ENCODE results near the gene SULT1A3. TPM values are rescaled to one million over a fixed set of nuclear protein-coding genes. Genes with fewer than 3 reads are reported as not detected.
A peak's percentile ranks its signal among the peaks of the same experiment; 100 is the strongest.
"Not testable (repeated sequence)": the region's sequence is repeated elsewhere in the genome, so short reads cannot be mapped to it uniquely, and the experiment has no call there.

The SULT1A3 gene
- total and polyA plus RNA-seq, 5 donors, result 9.6 to 14.0 (median 10.1) TPM

DNA sequence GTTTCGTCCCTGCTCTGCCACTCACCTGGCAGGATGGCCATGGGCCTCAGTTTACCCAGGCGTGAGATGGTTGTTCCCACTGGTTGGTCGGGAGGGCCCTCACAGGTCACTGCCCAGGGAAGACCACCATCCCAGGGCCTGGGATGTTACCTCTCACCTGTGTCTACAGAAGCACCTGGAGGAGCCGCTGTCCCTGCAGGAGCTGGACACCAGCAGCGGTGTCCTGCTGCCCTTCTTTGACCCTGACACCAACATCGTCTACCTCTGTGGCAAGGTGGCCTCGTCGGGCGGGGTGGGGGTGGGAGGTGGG, 11.5 kb upstream of the SULT1A3 start:
- 74% methylated on average over 9 of the region's 9 CpGs for WGBS

DNA sequence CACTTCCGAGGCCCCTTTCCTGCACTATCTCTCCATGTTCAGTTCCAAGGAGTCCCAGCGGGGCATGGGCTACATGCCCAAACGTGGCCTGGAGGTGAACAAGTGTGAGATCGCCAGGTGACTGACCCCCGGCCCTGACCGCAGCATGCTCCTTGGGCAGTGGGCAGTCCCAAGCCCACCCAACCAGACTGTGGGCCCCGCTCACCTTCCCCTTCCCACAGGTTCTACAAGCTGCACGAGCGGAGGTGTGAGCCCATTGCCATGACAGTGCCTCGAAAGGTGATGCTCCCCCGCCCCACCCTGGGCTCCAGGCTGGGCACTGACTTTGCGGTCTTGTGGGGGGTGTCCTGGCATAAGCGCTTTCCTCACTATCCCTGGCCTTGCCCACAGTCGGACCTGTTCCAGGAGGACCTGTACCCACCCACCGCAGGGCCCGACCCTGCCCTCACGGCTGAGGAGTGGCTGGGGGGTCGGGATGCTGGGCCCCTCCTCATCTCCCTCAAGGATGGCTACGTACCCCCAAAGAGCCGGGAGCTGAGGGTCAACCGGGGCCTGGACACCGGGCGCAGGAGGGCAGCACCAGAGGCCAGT, 11.0 kb upstream of the SULT1A3 start:
- Histone ChIP-seq H3K4me1 (ENCODE audit: control insufficient read depth, insufficient read depth, low read length) (no peaks in the 10 kb centered on the region), H3K4me3 (ENCODE audit: low read length) (no peak overlapping the region), H3K27ac (ENCODE audit: low read length) (no peak overlapping the region), H3K27me3 (ENCODE audit: control insufficient read depth, insufficient read depth) (no peaks in the 10 kb centered on the region), H3K9me3 (ENCODE audit: control insufficient read depth, low read length) (no peaks in the 10 kb centered on the region)
- intact Hi-C loops (cut with DNase I), result no loop called here
- WGBS, result 91% methylated on average over 23 of the region's 23 CpGs
- peak; percentile 16 to 61 (median 54) for DNase-seq
- ATAC-seq, result no peak

More for the DNA sequence above, 11.5 kb upstream of the SULT1A3 start:
- no peaks in the 10 kb centered on the region for H3K27me3 ChIP-seq (ENCODE audit: control insufficient read depth, insufficient read depth)
- ATAC-seq (no peak), DNase-seq (no peak)
- no peaks in the 10 kb centered on the region for H3K4me1 ChIP-seq (ENCODE audit: control insufficient read depth, insufficient read depth, low read length)
- no peak overlapping the region for H3K4me3 ChIP-seq (ENCODE audit: low read length)
- H3K27ac ChIP-seq (ENCODE audit: low read length), result no peak overlapping the region
- no peaks in the 10 kb centered on the region for H3K9me3 ChIP-seq (ENCODE audit: control insufficient read depth, low read length)
- intact Hi-C loops (cut with DNase I), result no loop called here

- ATAC-seq; H3K4me3 ChIP-seq (ENCODE audit: low read length); intact Hi-C loops (cut with DNase I); H3K27me3 ChIP-seq (ENCODE audit: control insufficient read depth, insufficient read depth); H3K9me3 ChIP-seq (ENCODE audit: control insufficient read depth, low read length); DNase-seq; H3K27ac ChIP-seq (ENCODE audit: low read length); H3K4me1 ChIP-seq (ENCODE audit: control insufficient read depth, insufficient read depth, low read length): not testable (repeated sequence)
- WGBS, result 90% methylated on average over 6 of the region's 12 CpGs
Measured at GRCh38 chr16:30191158-30191557, 7.9 kb upstream of the SULT1A3 start.

DNA sequence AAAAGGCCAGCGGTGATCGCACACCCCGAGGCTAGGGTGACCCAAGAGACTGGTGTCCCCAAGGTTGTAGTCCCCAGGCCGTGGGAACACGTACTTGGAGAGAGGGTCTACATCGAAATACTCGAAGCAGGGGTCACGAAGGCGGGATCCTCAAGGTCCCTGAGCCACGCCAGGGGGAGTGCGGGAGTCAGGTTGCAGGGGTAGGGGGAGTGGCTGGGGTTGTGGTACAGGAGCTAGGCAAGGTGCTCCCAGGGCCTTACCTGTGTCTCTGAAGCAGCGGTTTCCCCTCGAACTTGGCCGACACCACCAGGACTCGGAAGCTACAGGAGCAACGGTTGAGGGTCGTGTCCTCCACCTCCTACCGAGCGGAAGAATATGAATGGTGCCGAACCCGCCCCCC, 6.0 kb upstream of the SULT1A3 start:
- DNase-seq; H3K27ac ChIP-seq (ENCODE audit: low read length); H3K4me1 ChIP-seq (ENCODE audit: control insufficient read depth, insufficient read depth, low read length); intact Hi-C loops (cut with DNase I); H3K27me3 ChIP-seq (ENCODE audit: control insufficient read depth, insufficient read depth); H3K4me3 ChIP-seq (ENCODE audit: low read length); H3K9me3 ChIP-seq (ENCODE audit: control insufficient read depth, low read length): not testable (repeated sequence)
- no CpG with 5 or more reads among the region's 21 CpGs for WGBS
- ATAC-seq, result peak; percentile 8 to 29

- WGBS, result no CpG with 5 or more reads among the region's 34 CpGs
- peak; percentile 96 to 97 for ATAC-seq
- H3K9me3 ChIP-seq (ENCODE audit: control insufficient read depth, low read length); DNase-seq; H3K27ac ChIP-seq (ENCODE audit: low read length); H3K27me3 ChIP-seq (ENCODE audit: control insufficient read depth, insufficient read depth); H3K4me1 ChIP-seq (ENCODE audit: control insufficient read depth, insufficient read depth, low read length); H3K4me3 ChIP-seq (ENCODE audit: low read length); intact Hi-C loops (cut with DNase I): not testable (repeated sequence)
Measured at GRCh38 chr16:30193615-30194014, 5.4 kb upstream of the SULT1A3 start, which contains the start of the genes BOLA2B and SLX1A. TSS of gene BOLA2B (minus strand) at chr16:30193666. CDS start at chr16:30193595, 71 bp downstream. TSS of gene SLX1A (plus strand) at chr16:30193875. CDS start at chr16:30194085, 210 bp downstream.

DNA sequence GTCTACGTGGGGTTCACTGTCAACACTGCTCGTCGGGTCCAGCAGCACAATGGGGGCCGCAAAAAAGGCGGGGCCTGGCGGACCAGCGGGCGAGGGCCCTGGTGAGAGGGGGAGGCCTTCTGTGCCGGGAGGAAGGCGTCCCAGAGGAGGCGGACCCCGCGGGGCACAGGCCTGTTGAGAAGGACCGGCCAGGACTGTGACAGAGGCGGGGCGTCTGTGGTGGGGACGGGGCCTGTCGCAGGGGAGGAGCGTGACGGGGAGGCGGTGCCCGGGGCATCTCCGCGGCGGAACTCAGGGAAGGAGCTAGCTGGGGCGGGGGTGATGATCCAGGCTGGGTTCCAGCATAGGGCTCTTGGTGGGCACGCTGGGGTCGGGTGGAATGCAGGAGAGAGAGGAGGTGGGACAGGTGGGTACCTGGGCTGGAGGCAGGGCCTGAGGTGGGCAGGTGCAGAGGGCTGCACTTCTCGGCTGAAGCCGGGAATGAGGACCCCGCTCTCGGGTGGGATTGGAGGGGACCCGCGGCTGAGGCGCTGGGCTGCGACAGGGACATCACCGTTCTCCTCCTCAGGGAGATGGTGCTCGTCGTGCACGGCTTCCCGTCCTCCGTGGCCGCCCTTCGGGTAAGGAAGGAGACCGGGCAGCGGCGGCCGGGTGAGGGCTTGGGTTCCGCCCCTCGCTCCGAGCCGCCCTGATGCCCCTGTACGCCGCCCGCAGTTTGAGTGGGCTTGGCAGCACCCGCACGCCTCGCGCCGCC, 4.7 kb upstream of the SULT1A3 start:
- H3K27me3 ChIP-seq (ENCODE audit: control insufficient read depth, insufficient read depth); H3K4me3 ChIP-seq (ENCODE audit: low read length); H3K9me3 ChIP-seq (ENCODE audit: control insufficient read depth, low read length); intact Hi-C loops (cut with DNase I); H3K4me1 ChIP-seq (ENCODE audit: control insufficient read depth, insufficient read depth, low read length); H3K27ac ChIP-seq (ENCODE audit: low read length): not testable (repeated sequence)
- WGBS, result 4% methylated on average over 18 of the region's 60 CpGs
- DNase-seq (peak; percentile 17 to 60 (median 59)), ATAC-seq (peak; percentile 88)

DNA sequence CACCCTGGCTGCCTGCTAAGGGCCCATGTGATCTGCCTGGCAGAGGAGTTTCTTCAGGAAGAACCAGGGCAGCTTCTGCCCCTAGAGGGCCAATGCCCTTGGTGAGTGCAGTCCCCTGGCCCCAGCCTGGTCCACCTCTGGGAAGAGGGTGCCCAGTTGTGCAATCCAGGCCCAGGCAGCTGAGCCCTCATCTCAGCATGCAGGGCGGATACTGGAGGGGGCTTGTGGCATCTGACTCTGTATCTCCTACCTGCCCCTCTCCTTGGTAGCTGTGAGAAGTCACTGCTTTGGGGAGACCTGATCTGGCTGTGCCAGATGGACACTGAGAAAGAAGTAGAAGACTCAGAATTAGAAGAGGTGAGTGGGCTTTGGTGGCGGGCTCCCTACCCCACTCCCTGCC, 2.1 kb upstream of the SULT1A3 start:
- intact Hi-C loops (cut with DNase I); H3K9me3 ChIP-seq (ENCODE audit: control insufficient read depth, low read length); H3K27me3 ChIP-seq (ENCODE audit: control insufficient read depth, insufficient read depth); H3K4me3 ChIP-seq (ENCODE audit: low read length); H3K27ac ChIP-seq (ENCODE audit: low read length); H3K4me1 ChIP-seq (ENCODE audit: control insufficient read depth, insufficient read depth, low read length); ATAC-seq: not testable (repeated sequence)
- 45% methylated on average over 1 of the region's 2 CpGs for WGBS
- peak in 1 of 3 donors; percentile 2 for DNase-seq

DNA sequence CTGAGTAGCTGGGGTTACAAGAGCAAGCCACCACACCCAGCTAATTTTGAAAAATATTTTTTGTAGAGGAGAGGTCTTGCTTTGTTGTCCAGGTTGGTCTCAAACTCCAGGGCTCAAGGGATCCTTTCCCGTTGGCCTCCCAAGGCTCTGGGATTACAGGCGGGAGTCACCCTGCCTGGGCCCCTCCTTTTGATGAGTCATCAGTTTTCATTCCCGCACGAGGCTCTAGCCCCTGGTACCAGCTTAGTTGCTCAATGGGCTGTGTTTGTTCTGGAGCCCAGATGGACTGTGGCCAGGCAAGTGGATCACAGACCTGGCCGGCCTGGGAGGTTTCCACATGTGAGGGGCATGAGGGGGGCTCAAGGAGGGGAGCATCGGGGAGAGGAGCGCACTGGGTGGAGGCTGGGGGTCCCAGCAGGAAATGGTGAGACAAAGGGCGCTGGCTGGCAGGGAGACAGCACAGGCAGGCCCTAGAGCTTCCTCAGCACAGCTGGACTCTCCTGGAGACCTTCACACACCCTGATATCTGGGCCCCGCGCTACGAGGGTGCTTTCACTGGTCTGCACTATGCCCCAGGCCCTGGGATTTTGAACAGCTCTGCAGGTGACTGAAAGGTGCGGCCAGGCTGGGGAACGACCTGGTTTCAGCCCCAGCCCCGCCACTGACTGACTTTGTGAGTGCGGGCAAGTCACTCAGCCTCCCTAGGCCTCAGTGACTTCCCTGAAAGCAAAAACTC, 721 bp downstream of the SULT1A3 start:
- H3K27me3 ChIP-seq (ENCODE audit: control insufficient read depth, insufficient read depth); H3K4me1 ChIP-seq (ENCODE audit: control insufficient read depth, insufficient read depth, low read length); H3K4me3 ChIP-seq (ENCODE audit: low read length); intact Hi-C loops (cut with DNase I); DNase-seq; H3K9me3 ChIP-seq (ENCODE audit: control insufficient read depth, low read length); H3K27ac ChIP-seq (ENCODE audit: low read length): not testable (repeated sequence)
- ATAC-seq, result peak; percentile 57 to 73
- no CpG with 5 or more reads among the region's 15 CpGs for WGBS

DNA sequence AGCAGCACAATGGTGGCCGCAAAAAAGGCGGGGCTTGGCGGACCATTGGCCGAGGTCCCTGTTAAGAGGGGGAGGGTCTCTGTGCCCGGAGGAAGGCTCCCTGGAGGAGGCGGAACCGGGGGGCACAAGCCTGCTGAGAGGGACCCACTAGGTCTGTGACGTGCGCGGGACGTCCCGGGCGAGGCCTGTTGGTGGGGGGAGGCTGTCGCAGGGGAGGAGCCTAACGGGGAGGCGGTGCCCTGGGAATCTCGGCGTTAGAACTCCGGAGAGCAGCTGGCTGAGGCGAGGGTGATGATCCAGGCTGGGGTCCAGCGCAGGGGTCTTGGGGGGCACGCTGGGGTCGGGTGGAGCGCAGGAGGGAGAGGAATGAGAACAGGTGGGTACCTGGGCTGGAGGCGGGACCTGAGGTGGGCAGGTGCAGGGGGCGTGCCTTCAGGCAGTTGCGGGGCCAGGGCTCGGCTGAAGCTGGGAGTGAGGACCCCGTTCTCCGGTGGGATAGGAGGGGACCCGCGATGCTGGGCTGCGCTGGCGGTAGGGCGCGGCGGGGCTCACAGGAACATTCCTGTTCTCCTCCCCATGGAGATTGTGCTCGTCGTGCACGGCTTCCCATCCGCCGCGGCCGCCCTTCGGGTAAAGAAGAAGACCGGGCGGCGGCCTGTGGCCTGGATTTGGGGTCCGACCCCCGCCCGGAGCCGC, 6.6 kb downstream of the SULT1A3 start:
- H3K4me1 ChIP-seq (ENCODE audit: control insufficient read depth, insufficient read depth, low read length); H3K27ac ChIP-seq (ENCODE audit: low read length); intact Hi-C loops (cut with DNase I); H3K27me3 ChIP-seq (ENCODE audit: control insufficient read depth, insufficient read depth); H3K9me3 ChIP-seq (ENCODE audit: control insufficient read depth, low read length): not testable (repeated sequence)
- peak overlapping the region; percentile 30 for H3K4me3 ChIP-seq (ENCODE audit: low read length)
- 1% methylated on average over 19 of the region's 52 CpGs for WGBS
- ATAC-seq, result peak; percentile 69 to 71
- peak; percentile 16 to 63 (median 61) for DNase-seq

GRCh38 chr16:30206252-30206651, 7.2 kb downstream of the SULT1A3 start:
- H3K4me1 ChIP-seq (ENCODE audit: control insufficient read depth, insufficient read depth, low read length); H3K27ac ChIP-seq (ENCODE audit: low read length); H3K9me3 ChIP-seq (ENCODE audit: control insufficient read depth, low read length); intact Hi-C loops (cut with DNase I); H3K27me3 ChIP-seq (ENCODE audit: control insufficient read depth, insufficient read depth); DNase-seq: not testable (repeated sequence)
- peak overlapping the region; percentile 30 for H3K4me3 ChIP-seq (ENCODE audit: low read length)
- ATAC-seq, result peak; percentile 9 to 39
- WGBS, result no CpG with 5 or more reads among the region's 33 CpGs
